GM12878 (cell line): ENCODE measurements around the gene INO80.

Experiments
- EGR1 ChIP-seq, 2 experiments: IDR thresholded peaks; 1 replicate in 1 of 2; 2 replicates in 1 of 2; pipeline ENCODE4 v1.6.1; 2011 to 2012; ENCODE audit warnings: low read depth in 2 of 2, low read length in 2 of 2, borderline replicate concordance in 1 of 2, mild to moderate bottlenecking in 1 of 2, moderate library complexity in 1 of 2
- NFYA ChIP-seq: IDR thresholded peaks from 2 replicates; pipeline ENCODE4 v1.6.1; 2011; ENCODE audit warnings: low read depth, mild to moderate bottlenecking, low read length, improper control_type of control experiment, borderline replicate concordance
- TF ChIP-seq, protein P1 (sequence below), 3 experiments: IDR thresholded peaks in 2 of 3; conservative IDR thresholded peaks in 1 of 3; 2 replicates each; pipeline ENCODE4 v1.5.1; 2011; ENCODE audit warnings: low read depth in 3 of 3, low read length in 3 of 3, mild to moderate bottlenecking in 3 of 3, control low read depth in 2 of 3, moderate library complexity in 2 of 3, inconsistent platforms in 1 of 3, mixed read lengths in 1 of 3; ENCODE audit not compliant: control insufficient read depth in 2 of 3, insufficient read depth in 1 of 3; ENCODE audit errors: extremely low read depth in 1 of 3

- TF ChIP-seq, protein P1, sequence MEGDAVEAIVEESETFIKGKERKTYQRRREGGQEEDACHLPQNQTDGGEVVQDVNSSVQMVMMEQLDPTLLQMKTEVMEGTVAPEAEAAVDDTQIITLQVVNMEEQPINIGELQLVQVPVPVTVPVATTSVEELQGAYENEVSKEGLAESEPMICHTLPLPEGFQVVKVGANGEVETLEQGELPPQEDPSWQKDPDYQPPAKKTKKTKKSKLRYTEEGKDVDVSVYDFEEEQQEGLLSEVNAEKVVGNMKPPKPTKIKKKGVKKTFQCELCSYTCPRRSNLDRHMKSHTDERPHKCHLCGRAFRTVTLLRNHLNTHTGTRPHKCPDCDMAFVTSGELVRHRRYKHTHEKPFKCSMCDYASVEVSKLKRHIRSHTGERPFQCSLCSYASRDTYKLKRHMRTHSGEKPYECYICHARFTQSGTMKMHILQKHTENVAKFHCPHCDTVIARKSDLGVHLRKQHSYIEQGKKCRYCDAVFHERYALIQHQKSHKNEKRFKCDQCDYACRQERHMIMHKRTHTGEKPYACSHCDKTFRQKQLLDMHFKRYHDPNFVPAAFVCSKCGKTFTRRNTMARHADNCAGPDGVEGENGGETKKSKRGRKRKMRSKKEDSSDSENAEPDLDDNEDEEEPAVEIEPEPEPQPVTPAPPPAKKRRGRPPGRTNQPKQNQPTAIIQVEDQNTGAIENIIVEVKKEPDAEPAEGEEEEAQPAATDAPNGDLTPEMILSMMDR (IDR thresholded peaks at IDR 0.05 in 2 of 3, conservative IDR thresholded peaks at IDR 0.05 in 1 of 3; ENCODE audit: control insufficient read depth in 2 of 3, extremely low read depth in 1 of 3, insufficient read depth in 1 of 3, low read depth in 3 of 3, low read length in 3 of 3), result no peak
- no peak for TF ChIP-seq NFYA
- no peak for TF ChIP-seq EGR1 (IDR thresholded peaks at IDR 0.05; ENCODE audit: borderline replicate concordance in 1 of 2, low read depth in 2 of 2, low read length in 2 of 2)
Observed at GRCh38 chr15:41010345-41010744, 105.7 kb downstream of the INO80 start.
